ENCODE data around the gene HCAR2. TPM values are rescaled to one million over a fixed set of nuclear protein-coding genes. Genes with fewer than 3 reads are reported as not detected.
"Not testable (repeated sequence)": the region's sequence is repeated elsewhere in the genome, so short reads cannot be mapped to it uniquely, and the experiment has no call there.

Gene HCAR2
- total RNA-seq (10 to 100 TPM in 1 of 5 experiments, 1 to 10 TPM in 1, under 1 TPM in 1, not detected in 2; 0.22 to 11.9 (median 1.5) TPM), polyA plus RNA-seq (not detected), total RNA-seq (not detected)

- H3K27ac ChIP-seq (ENCODE audit: low read depth, low read length); H3K4me1 ChIP-seq (ENCODE audit: control insufficient read depth in 2 of 2, insufficient read depth in 2 of 2, low read length in 2 of 2); H3K27me3 Mint-ChIP-seq; H3K4me1 Mint-ChIP-seq; H3K4me3 Mint-ChIP-seq; H3K27me3 ChIP-seq (ENCODE audit: control insufficient read depth in 2 of 2, insufficient read depth in 2 of 2, low read length in 2 of 2); H3K27ac Mint-ChIP-seq; H3K36me3 ChIP-seq (ENCODE audit: control insufficient read depth in 2 of 3, insufficient read depth in 3 of 3, low read length in 3 of 3); H3K9me3 ChIP-seq (ENCODE audit: control insufficient read depth in 2 of 3, low read length in 3 of 3); CTCF ChIA-PET; POLR2A ChIA-PET; H3K9me3 Mint-ChIP-seq; H3K4me3 ChIP-seq (ENCODE audit: low read length); DNase-seq; H3K36me3 Mint-ChIP-seq; intact Hi-C loops (cut with micrococcal nuclease): not testable (repeated sequence)
- ATAC-seq, result peak; percentile 83
These were observed at the start of gene HCAR2 for GRCh38 chr12:122702890-122703611. Gene HCAR2 (minus strand): TSS chr12:122703357. CDS start chr12:122703283, 74 bp downstream.

- H3K27me3 Mint-ChIP-seq, result no peaks in the 10 kb centered on the region
- peak within 1 kb of the TSS; percentile 93 to 100 (median 96) for H3K4me3 Mint-ChIP-seq
- peak; percentile 99 for ATAC-seq
- peak; percentile 98 to 100 (median 99) for DNase-seq
- peaks cover 6 to 34% (median 20%) of the 10 kb centered on the region in 3 experiments for H3K36me3 ChIP-seq (ENCODE audit: control insufficient read depth in 2 of 3, insufficient read depth in 3 of 3, low read length in 3 of 3)
- ChIA-PET POLR2A (interaction anchor here (0.5 to 3.1 kb wide), 8 partner anchors 9 to 414 kb away, joined by 3 to 17 read pairs (median 6); partner anchors contain the start of genes CCDC62, KNTC1, RSRC2 and ZCCHC8), CTCF (interaction anchor here (0.5 to 2.7 kb wide), 4 partner anchors 114 to 861 kb away, joined by 3 to 8 read pairs (median 4); no protein-coding TSS in a partner anchor)
- peak within 1 kb of the TSS; percentile 89 to 98 (median 96) for H3K27ac Mint-ChIP-seq
- no peaks in the 10 kb centered on the region for H3K27me3 ChIP-seq (ENCODE audit: control insufficient read depth in 2 of 2, insufficient read depth in 2 of 2, low read length in 2 of 2)
- peaks cover 12 to 19% of the 10 kb centered on the region in 2 donors for H3K4me1 ChIP-seq (ENCODE audit: control insufficient read depth in 2 of 2, insufficient read depth in 2 of 2, low read length in 2 of 2)
- H3K27ac ChIP-seq (ENCODE audit: low read depth, low read length), result peak within 1 kb of the TSS; percentile 94
- no peaks in the 10 kb centered on the region for H3K9me3 ChIP-seq (ENCODE audit: control insufficient read depth in 2 of 3, low read length in 3 of 3)
- intact Hi-C loops (cut with micrococcal nuclease), result loop anchor here (1.0 to 10.0 kb wide), 18 partner anchors 22 to 960 kb away; partner anchors contain the start of genes CCDC62 (in 2 of the 2), DIABLO (in 2 of the 2), KNTC1 (in 2 of the 2) and SBNO1 (in 2 of the 2)
- peaks cover 31 to 70% (median 60%) of the 10 kb centered on the region in 7 donors for H3K4me1 Mint-ChIP-seq
- H3K36me3 Mint-ChIP-seq, result peaks cover 3 to 33% (median 28%) of the 10 kb centered on the region in 5 donors
- no peaks in the 10 kb centered on the region for H3K9me3 Mint-ChIP-seq
- peak within 1 kb of the TSS; percentile 87 for H3K4me3 ChIP-seq (ENCODE audit: low read length)
These were observed 49.5 kb upstream of the HCAR2 start, which contains the start of gene DENR for GRCh38 chr12:122752464-122753318. Gene DENR (plus strand): TSS chr12:122752824. CDS start chr12:122753702, 878 bp downstream.

GRCh38 chr12:122750781-122751515 lies 47.8 kb upstream of the HCAR2 start:
- H3K9me3 ChIP-seq (ENCODE audit: control insufficient read depth in 2 of 3, low read length in 3 of 3); POLR2A ChIA-PET; DNase-seq; H3K27me3 ChIP-seq (ENCODE audit: control insufficient read depth in 2 of 2, insufficient read depth in 2 of 2, low read length in 2 of 2); H3K9me3 Mint-ChIP-seq; CTCF ChIA-PET; H3K4me3 ChIP-seq (ENCODE audit: low read length); ATAC-seq; H3K27me3 Mint-ChIP-seq: not testable (repeated sequence)
- Mint-ChIP-seq H3K36me3 (peaks cover 3 to 19% (median 18%) of the 10 kb centered on the region in 5 donors), H3K4me3 (peak overlapping the region; percentile 72 to 100 (median 96)), H3K4me1 (peaks cover 16 to 53% (median 45%) of the 10 kb centered on the region in 7 donors), H3K27ac (peak overlapping the region; percentile 72 to 98 (median 92))
- H3K27ac ChIP-seq (ENCODE audit: low read depth, low read length), result peak overlapping the region; percentile 94
- intact Hi-C loops (cut with micrococcal nuclease), result loop anchor here (5.0 to 10.0 kb wide), 5 partner anchors 416 to 961 kb away; partner anchors contain the start of genes SBNO1 (in 2 of the 2), ATP6V0A2 (in 1 of the 2) and TMED2 (in 1 of the 2)
- H3K36me3 ChIP-seq (ENCODE audit: control insufficient read depth in 2 of 3, insufficient read depth in 3 of 3, low read length in 3 of 3), result peaks cover 4 to 18% (median 4%) of the 10 kb centered on the region in 3 experiments
- peaks cover 12 to 19% of the 10 kb centered on the region in 2 donors for H3K4me1 ChIP-seq (ENCODE audit: control insufficient read depth in 2 of 2, insufficient read depth in 2 of 2, low read length in 2 of 2)

GRCh38 chr12:122749569-122750332 lies 46.6 kb upstream of the HCAR2 start:
- H3K9me3 Mint-ChIP-seq, result no peaks in the 10 kb centered on the region
- intact Hi-C loops (cut with micrococcal nuclease), result loop anchor here (5.0 to 10.0 kb wide), 5 partner anchors 415 to 963 kb away; partner anchors contain the start of genes SBNO1 (in 2 of the 2), ATP6V0A2 (in 1 of the 2) and TMED2 (in 1 of the 2)
- POLR2A ChIA-PET, result no interaction called here
- H3K27ac Mint-ChIP-seq, result peak overlapping the region in 3 of 9 donors; percentile 4 to 83 (median 9)
- H3K36me3 Mint-ChIP-seq, result peaks cover 3 to 12% (median 11%) of the 10 kb centered on the region in 5 donors
- Histone ChIP-seq H3K36me3 (ENCODE audit: control insufficient read depth in 2 of 3, insufficient read depth in 3 of 3, low read length in 3 of 3) (peaks cover 0 to 13% (median 4%) of the 10 kb centered on the region in 3 experiments), H3K4me3 (ENCODE audit: low read length) (no peak overlapping the region), H3K4me1 (ENCODE audit: control insufficient read depth in 2 of 2, insufficient read depth in 2 of 2, low read length in 2 of 2) (peaks cover 12 to 18% of the 10 kb centered on the region in 2 donors), H3K27me3 (ENCODE audit: control insufficient read depth in 2 of 2, insufficient read depth in 2 of 2, low read length in 2 of 2) (no peaks in the 10 kb centered on the region), H3K27ac (ENCODE audit: low read depth, low read length) (no peak overlapping the region), H3K9me3 (ENCODE audit: control insufficient read depth in 2 of 3, low read length in 3 of 3) (no peaks in the 10 kb centered on the region)
- ATAC-seq (no peak), DNase-seq (no peak)
- H3K4me3 Mint-ChIP-seq, result peak overlapping the region in 1 of 10 donors; percentile 43
- H3K27me3 Mint-ChIP-seq, result no peaks in the 10 kb centered on the region
- peaks cover 12 to 43% (median 35%) of the 10 kb centered on the region in 7 donors for H3K4me1 Mint-ChIP-seq
- CTCF ChIA-PET, result no interaction called here

GRCh38 chr12:122747224-122748135 lies 44.3 kb upstream of the HCAR2 start:
- ATAC-seq (no peak), DNase-seq (no peak)
- POLR2A ChIA-PET, result no interaction called here
- no peaks in the 10 kb centered on the region for H3K9me3 Mint-ChIP-seq
- Histone ChIP-seq H3K4me1 (ENCODE audit: control insufficient read depth in 2 of 2, insufficient read depth in 2 of 2, low read length in 2 of 2) (peaks cover 0 to 3% of the 10 kb centered on the region in 2 donors), H3K36me3 (ENCODE audit: control insufficient read depth in 2 of 3, insufficient read depth in 3 of 3, low read length in 3 of 3) (no peaks in the 10 kb centered on the region), H3K4me3 (ENCODE audit: low read length) (no peak overlapping the region), H3K27me3 (ENCODE audit: control insufficient read depth in 2 of 2, insufficient read depth in 2 of 2, low read length in 2 of 2) (no peaks in the 10 kb centered on the region), H3K9me3 (ENCODE audit: control insufficient read depth in 2 of 3, low read length in 3 of 3) (no peaks in the 10 kb centered on the region), H3K27ac (ENCODE audit: low read depth, low read length) (no peak overlapping the region)
- H3K27me3 Mint-ChIP-seq, result no peaks in the 10 kb centered on the region
- no peak overlapping the region for H3K27ac Mint-ChIP-seq
- H3K4me3 Mint-ChIP-seq, result no peak overlapping the region
- peaks cover 0 to 1% (median 0%) of the 10 kb centered on the region in 5 donors for H3K36me3 Mint-ChIP-seq
- CTCF ChIA-PET, result no interaction called here
- peaks cover 0 to 21% (median 18%) of the 10 kb centered on the region in 7 donors for H3K4me1 Mint-ChIP-seq
- intact Hi-C loops (cut with micrococcal nuclease), result no loop called here
